Measurements from ENCODE around the gene SH3BGR. TPM values are rescaled to one million over a fixed set of nuclear protein-coding genes. Genes with fewer than 3 reads are reported as not detected.

Gene SH3BGR
- total RNA-seq, 2 donors from 2014 or later = 43.2 to 75.7 TPM

DNA sequence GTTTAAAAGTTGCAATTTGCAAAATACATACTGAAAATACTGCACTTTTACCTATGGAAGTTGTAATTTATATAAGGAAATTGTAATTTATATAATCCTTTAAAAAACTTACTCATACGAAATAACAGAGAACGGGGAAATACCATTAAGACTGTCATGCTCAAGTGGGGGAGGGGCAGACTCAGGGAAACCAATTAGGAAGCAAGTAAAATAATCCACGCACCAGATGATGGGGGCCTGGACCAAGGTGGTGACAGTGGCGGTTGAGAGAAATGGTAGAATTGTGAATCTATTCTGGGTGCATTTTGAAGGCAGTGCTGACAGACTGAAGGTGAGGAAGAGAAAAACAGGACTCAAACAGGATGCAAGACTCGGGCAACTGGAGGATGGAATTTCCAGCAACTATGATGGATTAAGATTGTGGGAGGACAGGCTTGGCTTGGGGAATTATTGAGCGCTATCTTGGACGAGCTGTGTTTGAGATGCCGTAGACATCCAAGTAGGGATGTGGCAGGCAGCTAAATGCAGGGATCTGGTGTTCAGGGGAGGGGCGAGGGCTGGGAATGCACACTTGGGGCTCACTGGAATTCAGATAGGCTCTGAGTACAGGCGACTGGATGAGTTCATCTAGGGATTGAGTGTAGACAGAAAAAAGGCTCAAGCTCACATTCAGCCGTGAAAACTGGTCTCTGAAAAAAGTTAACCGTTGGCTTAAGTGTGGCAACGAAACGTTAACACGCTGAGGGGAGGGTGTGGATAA lies 7.2 kb upstream of the SH3BGR start:
- Histone ChIP-seq H3K27ac (peak overlapping the region; percentile 90 to 93), H3K4me3 (peak overlapping the region; percentile 64 to 75), H3K27me3 (no peaks in the 10 kb centered on the region), H3K36me3 (no peaks in the 10 kb centered on the region), H3K4me1 (peaks cover 0 to 19% of the 10 kb centered on the region in 2 donors), H3K9me3 (no peaks in the 10 kb centered on the region)
- TF ChIP-seq, protein P1, sequence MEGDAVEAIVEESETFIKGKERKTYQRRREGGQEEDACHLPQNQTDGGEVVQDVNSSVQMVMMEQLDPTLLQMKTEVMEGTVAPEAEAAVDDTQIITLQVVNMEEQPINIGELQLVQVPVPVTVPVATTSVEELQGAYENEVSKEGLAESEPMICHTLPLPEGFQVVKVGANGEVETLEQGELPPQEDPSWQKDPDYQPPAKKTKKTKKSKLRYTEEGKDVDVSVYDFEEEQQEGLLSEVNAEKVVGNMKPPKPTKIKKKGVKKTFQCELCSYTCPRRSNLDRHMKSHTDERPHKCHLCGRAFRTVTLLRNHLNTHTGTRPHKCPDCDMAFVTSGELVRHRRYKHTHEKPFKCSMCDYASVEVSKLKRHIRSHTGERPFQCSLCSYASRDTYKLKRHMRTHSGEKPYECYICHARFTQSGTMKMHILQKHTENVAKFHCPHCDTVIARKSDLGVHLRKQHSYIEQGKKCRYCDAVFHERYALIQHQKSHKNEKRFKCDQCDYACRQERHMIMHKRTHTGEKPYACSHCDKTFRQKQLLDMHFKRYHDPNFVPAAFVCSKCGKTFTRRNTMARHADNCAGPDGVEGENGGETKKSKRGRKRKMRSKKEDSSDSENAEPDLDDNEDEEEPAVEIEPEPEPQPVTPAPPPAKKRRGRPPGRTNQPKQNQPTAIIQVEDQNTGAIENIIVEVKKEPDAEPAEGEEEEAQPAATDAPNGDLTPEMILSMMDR (IDR thresholded peaks at IDR 0.05) = no peak
- DNase-seq (ENCODE audit: low spot score) = no peak

DNA sequence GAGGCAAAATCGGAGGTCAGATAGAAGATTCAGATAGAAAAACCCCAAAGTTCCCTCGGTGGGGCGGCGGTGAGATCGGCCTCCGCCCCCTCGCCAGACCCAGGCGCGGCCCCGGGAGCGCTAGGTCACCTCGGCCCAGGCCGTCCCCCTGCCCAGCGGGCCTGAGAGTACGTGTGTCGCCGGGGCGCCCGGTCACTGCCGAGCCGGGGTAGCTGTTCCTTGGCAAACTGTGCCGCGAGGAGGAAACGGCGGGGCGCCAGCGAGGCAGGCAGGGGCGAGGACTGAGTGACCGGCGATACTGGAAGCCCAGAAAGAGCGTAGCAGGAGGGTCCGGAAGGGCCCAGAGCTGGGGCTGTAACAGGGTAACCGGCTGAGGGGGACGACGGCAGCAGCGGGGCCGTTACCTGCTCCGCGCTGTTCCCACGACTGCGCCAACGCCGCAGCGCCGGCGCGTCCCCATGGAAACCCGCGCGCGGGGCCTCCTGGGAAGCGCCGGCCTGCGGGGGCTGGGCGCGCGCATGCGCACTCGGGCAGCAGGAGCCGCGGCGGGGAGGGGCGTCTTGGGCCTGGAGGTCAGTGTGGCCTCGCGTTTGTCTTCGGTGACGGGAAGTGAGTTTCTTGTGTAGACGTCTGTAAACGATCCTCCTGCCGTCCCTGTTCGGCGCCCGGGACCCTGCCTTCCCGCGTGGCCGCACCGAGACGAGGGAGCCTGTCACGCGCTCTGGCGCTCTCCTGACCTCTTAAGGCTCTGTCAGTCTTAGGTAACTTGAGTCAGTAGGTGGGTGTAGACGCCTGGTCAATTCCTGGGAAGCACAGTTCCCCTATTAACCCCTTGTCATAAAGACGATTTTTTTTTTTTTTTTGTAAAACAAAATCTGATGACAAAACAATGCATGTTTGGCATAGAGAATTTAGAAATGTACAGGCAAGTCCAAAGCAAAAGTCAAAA lies 6.2 kb upstream of the SH3BGR start, which contains the start of gene LCA5L:
LCA5L (minus strand) TSS at position 458 of the 949 bp plus-strand sequence. CDS start 17,285 bp downstream, outside the sequence.
- DNase-seq (ENCODE audit: low spot score) = peak; percentile 93
- H3K27me3 ChIP-seq = no peaks in the 10 kb centered on the region
- no peaks in the 10 kb centered on the region for H3K9me3 ChIP-seq
- TF ChIP-seq, protein P1 (IDR thresholded peaks at IDR 0.05) = peak in 1 of 2 donors; percentile 13
- peaks cover 0 to 19% of the 10 kb centered on the region in 2 donors for H3K4me1 ChIP-seq
- no peaks in the 10 kb centered on the region for H3K36me3 ChIP-seq
- H3K27ac ChIP-seq = peak within 1 kb of the TSS; percentile 90 to 93
- peak within 1 kb of the TSS; percentile 64 to 75 for H3K4me3 ChIP-seq

DNA sequence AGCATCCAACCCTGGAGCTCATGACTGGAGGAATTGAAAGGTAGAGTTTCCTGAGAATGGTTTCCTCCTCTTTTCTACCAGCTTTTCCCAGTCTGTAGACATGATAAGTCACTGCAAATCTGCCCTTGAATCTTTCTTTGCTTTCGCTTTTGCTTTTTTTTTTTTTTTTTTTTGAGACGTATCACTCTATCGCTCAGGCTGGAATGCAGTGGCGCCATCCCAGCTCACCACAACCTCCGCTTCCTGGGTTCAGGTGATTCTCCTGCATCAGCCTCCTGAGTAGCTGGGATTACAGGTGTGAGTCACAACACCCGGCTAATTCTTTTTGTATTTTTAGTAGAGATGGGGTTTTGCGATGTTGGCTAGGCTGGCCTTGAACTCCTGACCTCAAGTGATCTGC lies 4.5 kb upstream of the SH3BGR start:
- H3K27ac ChIP-seq = no peak overlapping the region
- no peak overlapping the region for H3K4me3 ChIP-seq
- no peaks in the 10 kb centered on the region for H3K9me3 ChIP-seq
- H3K27me3 ChIP-seq = no peaks in the 10 kb centered on the region
- no peaks in the 10 kb centered on the region for H3K36me3 ChIP-seq
- peaks cover 0 to 19% of the 10 kb centered on the region in 2 donors for H3K4me1 ChIP-seq
- TF ChIP-seq, protein P1 (IDR thresholded peaks at IDR 0.05) = no peak
- DNase-seq (ENCODE audit: low spot score) = no peak

DNA sequence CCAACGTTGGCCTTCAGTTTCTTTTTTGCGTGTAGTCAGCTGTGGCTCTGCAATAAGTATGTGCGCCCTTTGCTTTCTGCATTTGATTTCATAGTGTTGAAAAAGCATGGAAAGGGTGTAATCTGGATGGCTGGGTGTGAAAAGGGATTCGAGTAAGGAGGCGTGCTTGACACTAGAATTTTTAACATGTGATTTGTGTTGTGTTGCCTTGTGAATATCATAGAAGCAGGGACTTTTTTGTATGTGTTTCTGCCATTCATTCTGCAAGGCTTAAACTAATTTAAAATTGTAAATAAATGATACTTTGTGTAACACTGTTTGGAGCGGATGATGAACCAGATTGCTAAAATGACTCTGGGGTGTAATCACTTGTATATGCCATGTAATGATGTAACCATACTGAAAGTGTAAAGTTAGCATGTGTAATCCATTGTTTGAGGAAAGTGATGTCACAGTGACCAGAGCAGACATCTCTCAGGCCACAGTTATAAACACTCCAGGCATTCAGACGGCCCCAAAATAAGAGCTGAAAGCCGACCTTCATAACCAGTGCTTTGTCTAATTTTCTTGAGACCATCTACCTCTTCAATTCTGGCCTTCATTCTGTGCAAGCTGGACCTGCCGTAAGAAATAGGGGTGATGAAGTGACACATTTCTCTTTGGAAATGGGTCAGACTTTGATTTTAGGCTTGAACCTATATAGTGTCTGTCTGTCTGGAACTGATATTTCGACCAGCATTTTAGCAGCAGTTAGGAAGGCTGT lies 618 bp downstream of the SH3BGR start:
- H3K27me3 ChIP-seq = no peaks in the 10 kb centered on the region
- H3K4me1 ChIP-seq = peaks cover 0 to 17% of the 10 kb centered on the region in 2 donors
- peak overlapping the region; percentile 80 to 95 for H3K27ac ChIP-seq
- H3K9me3 ChIP-seq = no peaks in the 10 kb centered on the region
- no peak for DNase-seq (ENCODE audit: low spot score)
- H3K36me3 ChIP-seq = no peaks in the 10 kb centered on the region
- TF ChIP-seq, protein P1 (IDR thresholded peaks at IDR 0.05) = no peak
- peak overlapping the region; percentile 42 to 49 for H3K4me3 ChIP-seq

DNA sequence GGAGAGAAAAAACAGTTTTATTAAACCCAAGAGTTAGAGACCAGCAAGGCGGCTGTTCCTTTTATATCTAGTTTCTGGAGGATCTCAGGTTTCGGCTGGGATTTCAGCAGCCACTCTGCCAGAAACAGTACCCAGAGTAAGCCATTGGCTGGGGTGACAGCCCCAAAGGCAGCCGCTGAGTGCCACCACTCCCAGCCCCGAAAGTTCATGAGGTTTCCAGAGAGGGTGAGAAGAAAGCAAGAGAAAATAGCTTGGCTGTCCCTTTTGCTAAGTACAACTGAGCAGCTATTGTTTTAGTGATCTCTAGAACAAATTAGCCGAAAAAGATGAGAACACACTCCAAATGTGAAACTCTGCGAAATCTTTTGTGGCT lies 1.2 kb downstream of the SH3BGR start:
- H3K4me1 ChIP-seq = peaks cover 0 to 17% of the 10 kb centered on the region in 2 donors
- TF ChIP-seq, protein P1 (IDR thresholded peaks at IDR 0.05) = no peak
- no peak for DNase-seq (ENCODE audit: low spot score)

More for the DNA sequence above, 1.2 kb downstream of the SH3BGR start:
- H3K27ac ChIP-seq = peak overlapping the region; percentile 80 to 95
- H3K36me3 ChIP-seq = no peaks in the 10 kb centered on the region
- H3K9me3 ChIP-seq = no peaks in the 10 kb centered on the region
- H3K27me3 ChIP-seq = no peaks in the 10 kb centered on the region
- H3K4me3 ChIP-seq = peak overlapping the region; percentile 42 to 49
